Inferior parietal cortex (tissue), 1 donor: ENCODE data around the gene PCBD1.
"Not testable (repeated sequence)": the region's sequence is repeated elsewhere in the genome, so short reads cannot be mapped to it uniquely, and the experiment has no call there.

Source experiments
- DNase-seq: peaks from one replicate; pipeline ENCODE4 v3.0.0-alpha.2; 2016; ENCODE audit errors: extremely low spot score

The PCBD1 gene

DNA sequence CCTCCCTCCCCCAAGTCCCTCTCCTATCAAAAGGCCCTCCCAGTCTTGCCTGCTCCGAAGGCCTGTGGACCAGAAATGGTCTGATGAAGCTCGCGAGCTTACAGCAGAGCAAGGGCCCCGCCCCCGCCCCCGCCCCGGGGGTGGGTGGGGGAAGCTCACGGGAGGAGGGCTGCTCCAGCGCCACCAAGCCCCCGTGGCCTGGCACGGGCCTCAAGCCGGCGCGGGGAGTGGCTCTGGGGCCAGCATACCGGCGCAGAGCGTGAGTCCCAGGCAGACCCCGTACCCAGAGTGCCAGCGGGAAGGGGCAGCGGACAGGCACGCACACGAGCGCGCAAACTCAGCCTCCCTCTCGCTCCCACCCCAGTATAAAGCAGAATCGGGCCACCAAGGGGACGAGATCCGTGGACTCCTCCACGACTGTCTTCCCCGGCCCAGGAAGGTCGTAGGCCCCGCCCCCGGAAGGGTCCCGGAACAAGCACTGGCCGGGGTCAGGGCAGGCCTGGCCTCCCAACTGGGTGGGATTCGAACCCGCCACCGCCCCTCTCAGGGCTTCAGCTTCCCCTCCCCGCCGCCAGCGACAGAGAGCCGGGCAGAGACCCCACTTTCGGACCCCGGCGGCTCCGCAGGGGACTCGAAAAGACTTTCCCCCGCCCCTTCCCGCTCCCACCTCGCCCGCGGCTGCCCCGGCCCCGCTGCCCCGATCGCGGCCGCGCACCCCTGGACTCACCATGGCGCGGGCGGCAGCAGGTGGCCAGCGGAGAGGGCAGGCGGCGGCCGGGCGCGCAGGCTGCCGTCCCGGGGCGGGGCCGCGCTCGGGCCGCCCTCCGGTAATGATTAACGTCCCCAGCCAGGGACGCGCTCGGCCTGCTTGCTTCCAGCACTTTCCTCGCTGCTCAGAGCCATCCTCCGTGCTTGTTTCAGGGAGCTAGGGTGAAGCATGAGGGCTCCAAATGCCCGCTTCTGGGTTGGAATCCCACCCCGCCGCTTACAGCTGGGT, at the start of gene PCBD1:
Gene PCBD1, minus strand, starts transcription at position 762 of the 997 bp plus-strand sequence. Its CDS starts 32 bp downstream, at position 730.
- peak; percentile 43 for DNase-seq

DNA sequence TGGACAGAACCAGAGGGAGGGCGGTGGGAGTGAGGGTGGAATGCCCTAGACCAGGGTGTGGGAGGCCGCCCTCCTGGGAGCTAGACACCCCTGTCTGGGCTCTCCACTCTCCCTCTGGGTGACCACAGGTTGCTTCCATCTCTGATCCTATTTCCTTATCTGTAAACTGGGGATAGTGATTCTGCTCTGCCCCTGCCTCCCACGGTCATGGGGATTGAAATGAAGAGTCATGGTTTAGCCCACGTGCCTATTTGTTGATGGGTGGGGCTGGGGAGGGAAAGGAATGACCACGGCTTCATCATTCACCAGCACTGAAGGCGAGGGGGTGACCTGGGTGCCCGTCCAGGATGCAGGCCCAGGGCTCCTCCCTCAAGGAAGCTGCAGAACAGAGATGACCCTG, 49.3 kb upstream of the PCBD1 start:
- no peak for DNase-seq

DNA sequence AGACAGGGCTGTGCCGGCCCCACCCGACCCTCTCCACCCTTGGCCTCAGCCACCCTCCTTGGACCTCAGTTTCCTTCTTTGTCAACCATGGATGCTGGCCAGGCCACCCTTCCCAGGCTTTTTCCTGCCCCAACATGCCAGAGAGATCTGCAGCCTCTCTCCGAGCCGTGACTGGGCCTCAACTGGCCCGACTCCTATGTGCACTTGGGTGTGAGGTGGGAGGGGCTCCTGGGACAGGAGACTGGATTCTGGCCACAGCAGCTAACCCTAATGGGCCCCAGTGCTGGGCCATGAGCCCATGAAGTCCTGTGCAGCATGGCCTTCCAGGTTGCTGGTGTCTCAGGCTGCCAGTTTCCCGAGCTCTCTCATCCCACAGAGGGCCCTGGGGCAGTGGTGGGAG, 47.7 kb upstream of the PCBD1 start:
- no peak for DNase-seq

DNA sequence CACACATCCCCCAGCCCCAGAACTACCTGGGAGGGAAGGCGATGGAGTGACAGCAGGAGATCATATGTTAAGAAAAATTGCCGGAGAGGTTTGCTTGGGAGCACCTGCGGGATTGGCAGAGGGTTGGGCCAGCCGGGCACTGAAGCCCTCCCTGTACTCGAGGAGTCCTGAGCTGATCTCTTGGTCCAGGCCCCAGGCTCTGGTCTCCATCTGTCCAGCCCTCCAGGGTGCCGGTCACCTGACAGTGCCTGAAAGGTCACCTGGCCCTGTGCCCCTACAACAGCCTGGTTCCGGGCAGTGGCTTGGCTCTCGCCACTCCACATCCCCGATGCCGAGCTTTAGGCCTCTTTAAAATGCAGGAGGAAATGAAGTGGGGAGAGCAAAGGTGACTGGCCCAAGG, 47.3 kb upstream of the PCBD1 start:
- DNase-seq = no peak

DNA sequence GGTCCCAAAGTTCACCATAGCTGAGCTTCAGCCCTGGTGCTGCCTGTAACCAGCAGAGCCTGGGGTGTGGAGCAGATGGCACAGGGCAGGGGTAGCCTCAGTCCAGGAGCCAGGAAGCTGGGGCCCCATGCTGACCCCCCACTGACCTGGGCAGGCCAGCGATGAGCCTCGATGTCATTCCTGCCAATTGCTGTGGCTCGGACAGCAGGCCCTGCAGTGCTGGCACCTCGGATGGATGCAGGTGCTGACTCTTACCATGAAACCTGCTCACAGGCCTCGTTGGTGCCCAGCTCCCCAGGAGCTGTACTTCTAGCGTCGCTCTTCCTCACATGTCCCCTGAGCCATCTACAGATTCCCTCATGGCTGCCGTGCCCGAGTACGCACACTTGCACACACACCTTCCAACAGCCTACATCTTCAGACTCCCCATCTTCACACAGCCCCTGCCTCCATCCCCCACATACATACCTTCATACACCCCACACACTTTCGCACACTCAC, 46.8 kb upstream of the PCBD1 start:
- DNase-seq = no peak

DNA sequence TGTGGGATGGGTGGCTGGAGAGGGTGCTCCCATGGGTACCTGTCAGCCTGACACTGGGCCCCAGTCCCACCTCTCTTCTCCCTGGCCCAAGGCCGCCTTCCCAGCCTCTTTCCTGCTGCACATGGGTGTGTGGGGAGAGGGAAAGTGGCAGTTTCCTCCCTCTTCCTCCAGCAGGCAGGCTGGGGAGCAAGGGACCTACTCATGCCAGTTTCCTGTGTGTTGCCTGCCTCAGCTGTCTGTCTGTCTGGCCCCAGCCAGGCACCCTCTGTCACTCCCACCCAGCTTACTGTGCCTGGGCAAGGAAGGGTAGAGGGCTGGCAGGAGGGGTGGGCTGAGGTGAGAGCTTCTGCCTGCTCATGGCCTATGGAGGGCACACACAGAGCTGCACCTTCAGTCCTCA, 46.3 kb upstream of the PCBD1 start:
- DNase-seq = no peak

DNA sequence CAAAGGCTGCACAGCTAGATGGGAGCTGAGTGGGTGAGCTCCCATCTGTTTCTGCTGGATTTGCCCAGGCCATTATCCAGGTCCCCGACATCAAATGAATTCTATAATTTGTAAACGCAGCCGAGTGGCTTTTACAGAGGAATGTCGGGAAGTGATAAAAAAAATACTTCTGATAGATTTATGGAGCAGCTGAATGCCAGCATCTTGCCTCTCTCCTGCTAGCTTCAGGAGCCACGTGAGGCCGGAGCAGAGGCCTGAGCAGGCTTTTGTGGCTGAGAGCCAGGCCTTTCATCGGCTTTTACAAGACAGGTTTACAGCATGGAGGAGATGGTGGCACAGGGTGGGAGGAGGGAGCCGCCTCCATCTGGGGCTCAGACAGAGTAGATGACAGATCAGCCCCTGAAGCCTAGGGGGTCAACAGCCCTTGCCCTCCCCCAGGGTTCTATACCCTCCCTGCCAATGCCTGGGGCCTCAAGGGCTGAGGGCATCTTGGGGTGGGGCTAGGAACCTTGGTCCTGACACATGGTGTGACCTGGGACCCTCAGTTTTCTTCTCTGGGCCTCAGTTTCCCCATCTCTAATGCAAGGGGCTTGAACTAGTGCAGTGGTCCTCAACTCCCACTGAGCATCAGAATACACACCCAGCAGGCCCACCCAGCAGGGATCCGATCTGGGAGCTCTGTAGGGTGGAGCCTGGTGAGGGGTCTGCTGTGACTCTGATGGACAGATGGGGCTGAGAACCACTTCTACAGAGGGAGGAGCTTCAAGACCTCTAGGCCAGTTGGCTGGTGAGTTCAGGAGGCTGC, 44.2 kb upstream of the PCBD1 start:
- DNase-seq = no peak

DNA sequence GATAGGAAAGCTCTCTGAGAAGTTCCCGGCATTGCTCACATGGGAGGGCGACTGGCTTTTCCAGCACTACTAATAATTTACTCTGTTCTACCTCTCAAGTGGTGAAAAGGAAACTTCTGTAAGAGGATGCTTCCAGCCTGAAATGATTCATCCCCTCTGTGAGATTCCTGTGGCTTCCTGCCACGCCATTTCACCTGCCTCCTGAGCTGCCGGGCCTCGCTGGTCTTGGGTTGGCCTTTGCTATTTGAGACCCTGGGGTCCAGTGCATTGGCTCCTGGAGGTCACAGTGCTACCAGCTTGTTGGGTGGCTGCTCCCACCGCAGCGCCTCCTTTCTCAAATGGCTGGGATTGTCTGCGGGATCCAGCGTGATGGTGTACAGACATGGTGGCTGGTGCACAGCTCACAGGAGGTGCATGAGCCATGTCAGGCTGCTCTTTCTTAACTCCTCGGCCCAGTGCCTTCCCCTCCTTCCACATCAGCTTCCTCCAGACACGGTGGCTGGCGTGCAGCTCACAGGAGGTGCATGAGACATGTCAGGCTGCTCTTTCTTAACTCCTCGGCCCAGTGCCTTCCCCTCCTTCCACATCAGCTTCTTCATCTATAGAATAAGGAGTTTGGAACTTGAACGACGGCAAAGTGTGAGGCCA, 42.9 kb upstream of the PCBD1 start:
- no peak for DNase-seq

DNA sequence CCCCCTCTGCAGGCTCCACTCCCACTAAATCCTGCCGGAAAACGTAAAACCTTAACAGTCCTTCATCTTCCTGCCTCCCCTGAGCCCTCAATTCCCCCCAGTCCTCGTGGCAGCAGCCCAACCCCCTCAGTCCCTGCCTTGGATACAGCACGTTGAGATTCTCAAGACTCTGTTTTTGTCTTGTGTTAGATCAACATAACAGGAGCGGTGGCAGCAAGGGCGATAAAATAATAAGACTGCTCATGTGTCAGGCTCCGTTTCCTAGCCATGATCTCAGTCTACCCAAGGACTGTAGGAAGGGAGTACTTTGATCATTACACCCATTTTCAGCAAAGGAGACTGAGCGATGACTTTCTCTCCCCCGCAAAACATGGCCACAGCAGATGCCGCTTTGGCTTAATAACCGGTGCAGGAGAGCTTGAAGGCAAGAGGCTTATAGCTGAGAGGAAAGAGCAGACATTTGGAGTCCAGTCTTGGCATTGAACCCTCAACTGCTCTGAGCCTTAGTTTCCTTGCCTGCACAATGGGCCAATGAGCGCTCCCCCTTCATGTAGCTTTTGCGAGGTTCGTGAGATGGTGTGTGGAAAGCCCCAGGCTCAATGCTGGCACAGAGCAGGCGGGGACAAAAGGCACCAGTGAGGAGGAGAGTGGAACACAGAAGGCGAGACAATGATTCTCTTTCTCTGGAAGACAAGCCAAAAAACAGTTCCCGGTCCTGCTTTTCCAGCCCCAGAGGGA, 42.1 kb upstream of the PCBD1 start:
- no peak for DNase-seq

DNA sequence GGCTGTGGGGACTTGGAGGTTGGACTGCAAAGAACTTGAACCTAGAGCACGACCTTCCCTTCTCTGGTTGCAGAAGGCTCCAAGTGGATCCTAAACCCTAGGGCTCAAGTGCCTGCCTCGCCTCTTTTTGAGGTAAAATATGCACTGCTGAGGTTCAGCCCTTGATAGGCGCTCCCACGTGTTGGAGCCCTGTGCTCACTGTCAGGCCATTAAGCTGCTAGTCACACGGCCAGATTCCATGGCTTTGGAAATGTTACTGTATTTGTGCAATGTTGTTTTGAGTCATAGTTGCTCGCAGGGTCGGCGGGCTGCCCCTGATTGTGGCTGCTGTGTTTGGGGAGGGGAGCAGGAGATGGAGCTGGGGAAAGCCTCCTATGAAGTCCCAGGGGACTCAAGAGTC, 39.8 kb upstream of the PCBD1 start:
- no peak for DNase-seq

DNA sequence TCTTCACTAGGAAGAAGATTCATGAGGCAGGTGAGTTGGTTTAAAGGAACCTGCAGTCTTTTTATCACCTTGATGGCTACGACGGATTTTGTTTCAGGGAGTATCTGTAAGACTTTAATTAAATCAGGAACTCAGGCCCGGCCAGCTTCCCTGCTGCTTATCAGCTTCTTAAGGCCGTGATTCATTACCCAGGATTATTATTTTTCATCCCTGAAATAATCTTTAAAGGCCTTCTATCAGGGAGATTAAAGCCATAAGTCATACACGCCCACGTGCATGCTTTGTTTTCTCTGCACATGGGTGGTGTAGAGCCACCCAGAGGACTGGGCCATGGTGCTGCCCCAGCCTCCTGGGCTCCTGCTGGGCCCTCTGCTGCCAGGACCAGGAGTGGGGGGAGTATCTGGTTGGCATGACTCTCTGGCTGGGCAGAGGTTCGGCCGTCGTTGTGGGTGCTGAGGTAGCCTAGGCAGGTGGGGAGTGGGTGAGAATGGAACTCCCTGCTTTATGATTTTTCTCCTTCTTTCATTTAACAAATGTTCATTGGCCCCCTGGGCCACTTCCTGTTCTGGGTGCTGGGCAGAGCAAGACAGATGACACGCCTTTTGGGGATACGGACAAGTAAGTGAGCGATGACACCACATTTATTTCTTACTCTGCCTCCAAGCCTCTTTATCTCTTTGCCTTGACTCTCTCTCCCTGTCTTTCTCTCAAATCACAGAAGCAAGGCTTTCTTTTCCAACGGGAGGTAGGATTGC, 39.0 kb upstream of the PCBD1 start:
- no peak for DNase-seq

DNA sequence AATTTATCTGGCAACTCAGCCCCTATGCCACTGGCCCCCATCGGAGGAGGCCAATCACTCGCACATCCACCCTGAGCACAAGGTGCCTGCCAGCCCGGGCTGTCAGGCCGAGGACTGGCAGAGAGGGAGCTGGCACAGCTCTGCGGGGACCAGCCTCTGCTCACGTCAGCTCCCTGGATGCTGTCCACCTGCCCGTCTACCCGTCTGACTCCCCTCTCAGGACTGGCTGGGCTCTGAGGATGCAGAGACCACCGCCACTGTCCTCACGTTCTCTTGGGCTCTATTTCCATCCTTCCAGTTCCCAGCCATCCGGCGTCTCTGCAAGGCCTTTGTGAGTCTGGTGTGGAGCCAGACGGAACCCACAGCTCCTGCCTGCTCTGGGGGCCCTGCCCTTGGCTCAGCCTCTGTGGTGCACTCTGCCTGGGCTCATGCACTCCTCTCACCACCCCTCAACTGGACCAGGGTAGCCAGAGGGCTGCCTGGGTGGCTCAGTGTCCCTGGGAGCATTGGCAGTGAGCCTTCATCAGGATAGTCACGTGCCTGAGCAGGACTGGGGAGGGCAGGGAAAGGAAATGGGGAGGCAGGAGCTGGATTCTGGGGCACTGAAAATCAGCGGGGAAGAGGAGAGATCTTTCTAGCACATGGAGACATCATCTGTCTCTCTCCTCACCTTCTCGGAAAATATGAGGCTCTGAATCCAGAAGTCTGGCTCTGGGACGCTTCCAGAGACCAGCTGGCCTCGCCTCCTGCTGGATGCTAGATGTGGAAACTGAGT, 38.0 kb upstream of the PCBD1 start:
- no peak for DNase-seq

DNA sequence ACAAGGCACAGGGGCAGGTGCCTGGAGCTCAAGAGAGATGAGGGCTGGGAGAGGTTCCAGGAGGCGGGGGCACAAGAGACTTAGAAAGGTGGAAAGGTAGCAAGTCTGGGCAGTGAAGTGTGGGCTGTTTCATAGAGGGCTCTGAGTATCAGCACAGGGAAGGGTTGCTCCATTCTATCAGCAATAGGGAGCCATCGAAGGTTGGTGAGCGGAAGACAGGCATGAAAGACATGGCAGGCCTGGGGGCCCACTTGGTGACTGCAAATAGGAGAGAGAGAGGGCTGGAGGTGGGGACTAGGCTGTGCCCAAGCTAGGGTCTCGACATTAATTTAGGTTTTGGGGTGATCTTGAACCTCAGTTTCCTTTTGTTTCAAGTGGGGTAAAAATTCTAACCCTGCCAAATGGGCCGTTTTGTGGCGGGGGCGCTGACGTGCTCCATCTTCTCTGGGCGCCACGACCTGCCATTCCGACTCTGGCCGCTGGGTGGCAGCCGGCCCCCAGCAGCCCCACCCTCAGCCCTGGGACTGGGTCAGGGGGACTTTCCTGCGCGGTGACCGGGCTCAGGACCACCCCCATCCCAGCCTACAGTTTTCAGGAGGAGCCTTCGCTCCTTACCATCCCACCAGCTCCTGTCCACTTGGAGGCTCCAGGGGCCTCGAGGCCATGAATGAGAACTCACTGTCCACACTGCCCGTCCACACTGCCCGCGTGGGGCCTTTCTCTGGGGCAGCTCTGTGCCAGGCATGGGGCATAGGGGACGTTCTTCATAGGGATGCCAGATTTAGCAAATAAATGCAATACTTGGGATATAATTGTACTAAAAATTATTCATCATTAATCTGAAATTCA, 37.2 kb upstream of the PCBD1 start:
- DNase-seq = peak; percentile 40

DNA sequence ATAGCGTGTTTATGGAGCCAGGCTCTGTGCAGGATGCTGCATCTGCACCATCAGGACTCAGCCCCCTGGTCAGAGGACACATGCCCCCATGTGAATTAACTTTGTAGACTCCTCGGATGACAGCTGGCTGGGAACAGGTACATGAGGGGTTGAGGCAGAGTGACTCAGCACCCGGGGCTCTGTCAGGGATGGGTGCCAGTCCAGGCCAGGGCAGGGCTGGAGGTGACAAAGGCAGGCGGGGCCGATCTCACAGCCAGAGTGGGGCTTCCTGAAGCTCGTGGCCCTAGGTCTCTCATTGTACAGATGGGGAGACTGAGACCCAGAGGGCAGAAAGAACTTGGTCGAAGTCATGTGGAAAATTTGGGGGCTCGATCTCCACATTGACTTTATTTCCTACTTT, 35.3 kb upstream of the PCBD1 start:
- DNase-seq = no peak

DNA sequence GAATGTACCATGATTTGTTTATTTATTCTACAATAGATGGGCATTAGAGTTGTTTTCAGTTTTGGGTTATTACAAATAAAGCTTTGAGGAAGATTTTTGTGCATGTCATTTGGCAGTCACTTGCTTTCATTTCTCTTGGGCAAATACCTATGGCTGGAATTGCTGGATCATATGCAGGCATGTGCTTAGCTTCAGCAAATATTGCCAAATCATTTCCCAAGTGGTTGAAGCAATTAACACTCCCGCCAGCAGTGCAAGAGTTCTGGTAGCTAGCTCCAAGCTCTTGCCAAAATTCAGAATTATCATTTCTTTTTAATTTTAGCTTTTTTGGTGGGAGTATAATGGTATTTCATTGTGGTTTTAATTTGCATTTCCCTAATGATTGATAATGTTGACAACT, 32.9 kb upstream of the PCBD1 start:
- no peak for DNase-seq

DNA sequence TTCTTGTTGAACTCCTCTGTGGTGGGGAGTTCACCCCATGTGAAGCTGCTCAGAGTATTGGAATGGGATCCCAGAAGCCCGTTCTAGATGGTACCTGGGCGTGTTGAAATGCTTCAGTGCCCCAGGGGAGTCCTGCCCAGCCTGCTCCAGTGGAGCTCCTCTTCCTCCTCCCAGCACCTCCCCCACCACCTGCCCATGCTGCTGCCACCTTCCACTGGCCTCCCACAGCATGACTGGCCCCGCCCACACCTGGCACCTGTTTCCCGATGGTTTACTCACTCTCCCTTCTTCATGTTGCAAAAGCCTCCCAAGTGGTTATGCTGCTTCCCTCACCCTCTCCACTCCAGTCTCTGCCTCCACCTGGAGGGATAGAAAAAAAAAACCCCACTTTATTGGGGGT, 32.2 kb upstream of the PCBD1 start:
- no peak for DNase-seq

DNA sequence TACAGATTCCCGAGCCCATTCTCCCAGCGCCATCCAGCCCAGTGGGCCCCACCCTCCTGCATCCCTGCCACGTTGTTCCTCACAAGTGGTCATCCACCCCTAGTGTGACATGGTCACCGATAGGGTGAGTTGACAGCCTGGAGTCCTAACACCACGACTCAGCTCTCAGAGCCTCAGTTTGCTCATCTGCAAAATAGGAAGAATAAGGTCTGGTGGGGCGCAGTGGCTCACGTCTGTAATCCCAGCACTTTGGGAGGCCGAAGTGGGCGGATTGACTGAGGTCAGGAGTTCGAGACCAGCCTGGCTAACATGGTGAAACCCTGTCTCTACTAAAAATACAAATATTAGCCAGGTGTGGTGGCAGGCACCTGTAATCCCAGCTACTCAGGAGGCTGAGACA, 31.5 kb upstream of the PCBD1 start:
- not testable (repeated sequence) for DNase-seq

DNA sequence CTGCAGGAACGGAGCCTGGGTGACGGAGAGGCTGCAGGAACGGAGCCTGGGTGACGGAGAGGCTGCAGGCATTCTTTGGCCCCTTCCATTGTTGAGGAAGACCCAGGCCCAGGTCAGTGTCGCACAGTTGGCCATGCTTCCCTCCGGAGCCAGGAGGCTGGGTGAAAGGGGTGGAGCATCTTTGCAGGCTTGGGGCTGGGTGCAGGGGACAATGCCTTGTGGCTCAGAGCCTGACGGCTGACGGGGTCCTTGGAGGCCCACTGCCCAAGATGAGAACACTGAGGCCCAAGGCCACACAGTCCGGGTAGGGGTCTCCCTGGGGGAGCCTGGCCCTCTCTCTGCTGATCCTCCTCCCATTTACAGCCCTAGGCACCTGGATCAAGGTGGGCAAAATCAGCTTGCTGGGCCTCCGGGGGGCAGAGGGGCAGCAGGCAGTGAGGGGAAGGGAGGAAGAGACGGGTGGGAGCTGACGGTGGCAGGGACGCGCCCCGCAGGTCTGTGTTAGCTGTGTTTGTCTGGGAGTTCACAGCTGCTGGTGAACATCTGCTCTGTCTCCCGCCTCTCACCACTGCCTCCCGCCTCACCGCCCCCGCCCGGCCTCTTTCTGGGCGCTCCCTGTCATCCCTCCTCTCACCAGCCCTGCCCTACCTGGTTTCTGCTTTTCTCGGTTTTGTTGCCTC, 30.6 kb upstream of the PCBD1 start:
- DNase-seq = no peak
